COLO829 (cell line): Measurements from ENCODE around the gene POLR2J3.
"Not testable (repeated sequence)": the region's sequence is repeated elsewhere in the genome, so short reads cannot be mapped to it uniquely, and the experiment has no call there.

Source experiments
- DNase-seq: peaks from one replicate; pipeline ENCODE4 v3.0.0; 2012; ENCODE audit warnings: low spot score

The POLR2J3 gene

DNA sequence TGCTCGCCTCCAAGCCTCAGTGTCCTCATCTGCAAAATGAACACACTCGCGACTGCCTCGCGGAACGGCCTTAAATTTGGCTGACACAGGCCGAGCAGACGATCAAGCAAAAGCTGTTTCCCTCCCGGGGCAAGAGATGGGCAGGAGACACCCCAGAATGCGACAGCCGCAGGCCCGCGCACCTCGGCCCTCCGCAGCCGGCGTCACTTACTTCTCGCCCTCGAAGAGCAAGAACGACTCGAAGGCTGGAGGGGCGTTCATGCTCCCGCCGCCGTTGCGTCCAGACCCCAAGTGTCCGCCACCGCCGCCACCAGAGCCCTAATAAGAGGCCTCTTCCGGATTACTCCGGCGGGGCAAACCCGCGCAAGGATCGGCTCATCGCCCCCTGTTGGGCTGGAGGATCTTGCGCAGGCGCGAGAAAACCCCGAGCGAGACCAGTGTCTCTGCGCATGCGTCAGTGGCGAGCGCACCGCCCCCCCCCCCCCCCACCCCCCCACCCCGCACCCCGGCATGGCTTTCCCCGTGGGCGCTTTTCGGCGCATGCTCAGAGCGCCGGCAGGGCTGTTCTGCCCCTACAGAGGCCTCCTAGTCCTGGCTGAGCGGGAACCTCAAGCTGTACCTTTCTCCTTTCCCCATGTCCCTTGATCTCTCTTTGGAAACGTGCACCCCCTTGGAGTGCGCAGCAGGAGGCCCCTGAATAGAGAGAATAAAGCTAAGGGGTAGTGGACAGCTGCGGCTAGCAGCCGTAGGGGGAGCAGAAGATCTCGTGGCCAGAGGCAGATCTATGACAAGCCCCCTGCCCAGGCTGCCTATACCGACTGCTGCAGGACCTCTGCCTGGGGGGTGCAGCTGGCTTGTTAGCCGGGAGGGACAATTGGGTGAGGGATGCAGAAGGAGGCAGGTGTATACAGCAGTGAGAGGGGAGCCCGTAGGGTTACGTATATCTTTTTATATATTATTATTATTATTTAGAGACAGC, at the start of gene POLR2J3:
Gene POLR2J3 (minus strand): TSS at position 323 of the 979 bp plus-strand sequence. CDS start 62 bp downstream, at position 261.
- DNase-seq, result not testable (repeated sequence)

DNA sequence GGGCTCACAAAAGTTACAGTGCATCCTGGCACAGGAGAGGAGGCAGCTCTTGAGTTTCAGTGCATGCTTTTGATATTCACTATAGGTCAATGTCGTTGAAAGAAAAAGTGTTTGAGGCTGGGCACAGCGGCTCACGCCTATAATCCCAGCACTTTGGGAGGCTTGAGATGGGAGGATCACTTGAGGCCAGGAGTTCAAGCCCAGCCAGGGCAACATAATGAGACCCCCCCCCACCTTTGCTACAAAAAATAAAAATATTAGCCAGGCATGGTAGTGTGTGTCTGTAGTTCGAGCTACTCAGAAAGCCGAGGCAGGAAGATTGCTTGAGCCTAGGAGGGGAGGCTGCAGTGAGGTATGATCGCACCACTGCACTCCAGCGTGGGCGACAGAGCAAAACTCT, 45.7 kb upstream of the POLR2J3 start:
- not testable (repeated sequence) for DNase-seq

DNA sequence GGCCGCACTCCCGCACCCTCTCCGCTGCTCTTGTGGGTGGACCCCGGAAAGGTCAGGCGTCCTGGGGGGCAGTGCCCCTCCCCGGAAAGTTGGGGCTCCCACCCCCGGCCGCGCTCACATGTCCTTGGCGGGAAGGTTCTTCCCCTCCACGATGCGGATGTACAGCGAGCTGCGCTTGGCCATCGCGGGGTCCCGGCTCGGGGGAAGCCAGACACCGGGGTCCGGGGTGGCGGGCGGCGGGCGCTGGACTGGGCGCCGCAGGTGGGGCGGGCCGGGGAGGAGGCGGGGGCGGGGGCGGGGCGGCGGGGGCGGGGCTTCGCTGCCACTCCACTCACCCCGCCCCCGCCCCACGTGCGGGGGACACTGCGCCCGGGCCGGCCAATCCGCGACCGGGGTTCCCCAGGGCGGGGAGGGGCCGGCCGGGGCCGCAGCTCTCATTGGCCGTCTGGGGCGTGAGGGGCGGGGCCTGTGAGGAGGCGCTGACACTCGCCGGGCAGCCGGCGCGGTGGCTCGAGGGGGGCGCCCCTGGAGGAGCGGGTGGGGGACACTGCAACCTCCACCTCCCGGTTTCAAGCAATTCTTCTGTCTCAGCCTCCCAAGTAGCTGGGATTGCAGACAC, 44.2 kb upstream of the POLR2J3 start, which contains the start of gene RASA4:
Gene RASA4 (minus strand): TSS at position 250 of the 619 bp plus-strand sequence. CDS start 67 bp downstream, at position 183.
- not testable (repeated sequence) for DNase-seq

DNA sequence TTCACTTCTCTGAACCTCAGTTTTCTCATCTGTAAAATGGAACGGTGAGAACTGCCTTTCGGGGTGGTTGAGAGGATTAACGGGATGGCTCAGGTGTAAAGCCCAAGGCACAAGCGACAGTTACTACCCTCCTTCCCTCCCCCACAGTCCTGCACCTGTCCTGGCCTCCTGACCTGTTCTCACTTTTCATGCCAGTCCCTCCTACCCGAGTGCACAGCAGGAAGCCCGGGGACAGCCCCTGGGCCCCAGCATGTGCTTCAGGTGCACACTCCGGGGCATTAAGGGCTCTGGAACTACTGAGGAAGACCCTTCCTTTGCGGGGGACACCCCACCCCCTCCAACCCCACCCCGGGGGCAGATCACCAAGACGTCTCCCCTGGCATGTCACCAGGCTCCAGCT, 43.5 kb upstream of the POLR2J3 start:
- DNase-seq, result not testable (repeated sequence)

DNA sequence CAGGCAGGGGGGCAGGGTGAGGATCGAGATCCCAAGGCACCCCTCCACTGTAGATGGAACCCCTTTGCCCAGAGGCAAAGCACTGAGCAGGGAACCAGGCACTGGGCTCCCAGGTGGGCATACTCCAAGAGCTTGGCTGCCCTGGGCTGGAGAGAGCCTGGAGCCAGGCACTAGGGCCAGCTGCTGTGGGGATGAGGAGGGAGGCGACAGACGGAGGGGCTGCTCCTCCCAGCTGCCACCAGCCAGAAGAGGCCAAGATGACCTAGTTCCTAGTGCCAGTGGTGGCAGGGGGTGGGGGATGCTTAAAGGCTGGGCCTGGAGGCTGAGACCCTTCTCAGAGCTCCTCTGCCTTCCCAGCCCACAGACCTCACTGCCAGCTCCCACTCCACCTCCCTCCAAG, 42.5 kb upstream of the POLR2J3 start:
- DNase-seq, result not testable (repeated sequence)

DNA sequence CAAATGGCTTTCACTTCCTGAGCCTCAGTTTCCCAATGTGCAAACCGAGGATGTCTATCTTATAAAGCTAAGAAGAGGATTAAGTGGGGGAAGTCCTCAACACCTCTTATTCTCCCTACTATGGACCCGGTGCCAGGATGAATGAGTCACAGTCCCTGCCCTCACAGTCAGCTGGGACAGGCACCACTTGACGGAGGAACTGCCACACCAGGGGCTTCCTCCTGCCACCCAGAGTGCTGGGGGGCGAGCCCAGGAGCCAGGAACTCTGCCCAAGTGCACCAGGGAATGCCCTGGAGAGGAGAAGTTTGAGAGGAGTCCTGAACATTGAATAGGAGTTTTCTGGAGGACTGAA, 41.9 kb upstream of the POLR2J3 start:
- not testable (repeated sequence) for DNase-seq

DNA sequence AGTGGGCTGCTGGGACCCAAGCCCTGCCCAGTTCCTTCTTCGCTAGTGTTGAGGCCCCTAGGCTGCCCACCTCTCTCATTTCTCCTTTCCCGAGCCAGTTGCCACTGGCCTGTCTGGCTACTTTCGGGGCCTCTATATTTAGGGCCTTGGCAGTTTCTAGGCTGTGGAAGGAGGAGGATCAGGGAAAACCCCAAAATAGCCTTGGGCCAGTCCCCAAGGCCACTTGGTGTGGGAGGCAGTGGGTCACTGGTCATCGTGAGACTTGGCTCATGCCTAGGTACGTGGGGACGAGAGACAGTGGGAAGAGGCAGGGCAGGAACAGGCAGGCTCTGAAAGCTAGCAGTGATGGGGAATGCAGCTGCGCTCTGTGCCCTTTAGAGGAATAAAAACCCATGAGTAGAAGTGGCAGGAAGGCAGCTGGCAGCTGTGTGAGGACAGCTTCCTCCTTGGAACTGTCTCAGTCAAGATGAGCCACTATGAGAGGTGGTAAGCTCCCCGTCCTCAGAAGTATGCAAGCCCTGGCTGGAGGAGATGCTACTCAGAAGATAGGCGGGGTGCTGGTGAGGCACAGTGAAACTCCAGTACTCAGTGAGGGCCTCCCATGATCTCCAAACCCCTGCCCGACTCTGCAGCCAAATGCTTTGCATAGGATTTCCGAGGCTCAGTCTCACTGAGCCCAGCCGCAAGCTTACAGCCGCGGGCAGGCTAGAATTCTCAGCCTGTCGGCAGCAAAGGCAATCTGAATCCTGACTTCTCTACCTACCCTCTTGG, 41.4 kb upstream of the POLR2J3 start:
- DNase-seq, result not testable (repeated sequence)

DNA sequence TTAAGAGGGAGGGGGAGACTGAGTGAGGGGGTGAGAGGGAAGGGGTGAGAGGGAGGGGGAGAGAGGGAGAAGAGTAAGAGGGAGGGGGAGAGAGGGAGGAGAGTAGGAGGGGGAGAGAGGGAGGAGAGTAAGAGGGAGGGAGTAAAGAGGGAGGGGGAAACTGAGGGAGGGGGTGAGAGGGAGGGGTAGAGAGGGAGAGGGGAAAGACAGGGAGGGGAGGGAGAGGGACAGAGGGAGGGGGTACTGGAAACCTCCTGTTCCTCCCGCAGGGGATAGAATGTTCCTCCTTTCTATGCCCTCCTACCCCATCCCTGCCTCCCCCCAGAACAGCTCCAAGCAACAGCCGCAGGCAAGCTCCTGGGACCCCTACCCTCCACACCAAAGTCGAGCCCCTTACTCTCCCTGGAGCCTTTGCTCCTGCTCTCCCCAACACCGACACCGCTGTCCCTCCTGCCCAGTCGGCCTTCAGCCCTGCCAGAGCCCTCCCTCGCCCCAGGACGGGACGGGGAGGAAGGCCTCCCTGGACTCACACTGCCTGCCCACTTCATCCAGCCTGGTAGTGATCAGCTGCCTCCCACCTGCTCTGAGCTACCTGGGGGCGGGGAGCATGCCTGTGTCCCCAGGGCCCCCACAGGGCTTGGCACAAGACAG, 39.4 kb upstream of the POLR2J3 start:
- not testable (repeated sequence) for DNase-seq

DNA sequence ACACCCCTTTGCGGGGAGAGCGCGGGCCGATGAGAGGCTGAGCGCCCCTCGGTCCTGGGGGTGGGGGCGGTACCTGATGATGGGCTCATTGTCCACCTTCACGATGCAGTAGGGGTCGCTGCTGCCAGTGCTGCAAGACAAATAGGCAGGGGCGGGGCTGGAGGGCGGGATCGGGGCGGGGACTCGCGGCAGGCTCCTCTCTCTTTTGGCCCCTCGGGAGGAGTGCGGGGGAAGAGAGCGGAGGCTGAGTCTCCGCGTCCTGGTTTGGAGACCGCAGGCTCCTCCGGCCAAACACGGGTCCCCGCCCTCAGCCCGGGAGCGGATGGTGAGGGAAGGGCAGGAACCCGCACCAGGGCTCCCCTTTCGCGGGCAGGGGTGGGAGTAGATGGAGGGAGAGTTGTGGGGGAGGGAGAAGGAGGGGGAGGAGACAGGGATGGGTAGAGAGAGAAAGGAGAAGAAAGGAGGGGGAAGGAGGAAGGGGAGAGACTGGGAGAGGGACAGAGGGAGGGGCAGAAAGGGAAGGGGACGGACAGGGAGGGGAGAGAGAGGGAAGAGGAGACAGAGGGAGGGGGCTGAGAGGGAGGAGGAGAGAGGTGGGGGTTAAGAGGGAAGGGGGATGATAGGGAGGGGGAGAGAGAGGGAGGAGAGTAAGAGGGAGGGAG, 38.8 kb upstream of the POLR2J3 start:
- not testable (repeated sequence) for DNase-seq

DNA sequence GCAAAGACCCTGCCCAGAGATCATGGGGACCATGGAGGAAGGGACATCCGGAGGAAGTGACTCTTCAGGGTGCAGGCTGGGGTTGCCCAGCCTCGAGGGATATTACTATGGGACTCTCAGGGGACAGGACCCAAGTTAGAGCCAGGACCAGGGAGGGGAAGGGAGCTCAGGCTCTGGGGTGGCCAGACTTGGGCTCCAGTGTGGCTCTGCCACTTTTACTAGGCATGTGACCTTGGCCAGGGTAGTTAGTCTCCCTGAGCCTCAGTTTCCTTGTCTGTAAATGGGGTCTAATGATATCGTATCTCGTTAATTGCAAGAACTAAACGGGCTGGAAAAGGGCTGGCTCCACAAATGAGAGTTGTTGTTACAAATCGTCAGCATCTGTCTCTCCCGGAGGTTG, 38.1 kb upstream of the POLR2J3 start:
- not testable (repeated sequence) for DNase-seq

DNA sequence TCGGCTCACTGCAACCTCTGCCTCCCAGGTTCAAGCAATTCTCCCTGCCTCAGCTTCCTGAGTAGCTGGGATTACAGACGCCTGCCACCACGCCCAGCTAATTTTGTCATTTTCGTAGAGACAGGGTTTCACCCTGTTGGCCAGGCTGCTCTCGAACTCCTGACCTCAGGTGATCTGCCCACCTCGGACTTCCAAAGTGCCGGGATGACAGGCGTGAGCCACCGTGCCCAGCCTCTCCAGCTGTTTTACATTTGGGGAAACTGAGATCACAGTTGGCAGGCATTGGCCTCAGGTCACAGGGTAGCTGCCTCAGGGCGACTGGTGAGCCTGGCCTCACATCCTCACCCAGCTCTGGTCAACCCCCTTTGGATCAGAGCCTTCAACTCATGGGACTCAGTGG, 37.4 kb upstream of the POLR2J3 start:
- DNase-seq, result not testable (repeated sequence)

DNA sequence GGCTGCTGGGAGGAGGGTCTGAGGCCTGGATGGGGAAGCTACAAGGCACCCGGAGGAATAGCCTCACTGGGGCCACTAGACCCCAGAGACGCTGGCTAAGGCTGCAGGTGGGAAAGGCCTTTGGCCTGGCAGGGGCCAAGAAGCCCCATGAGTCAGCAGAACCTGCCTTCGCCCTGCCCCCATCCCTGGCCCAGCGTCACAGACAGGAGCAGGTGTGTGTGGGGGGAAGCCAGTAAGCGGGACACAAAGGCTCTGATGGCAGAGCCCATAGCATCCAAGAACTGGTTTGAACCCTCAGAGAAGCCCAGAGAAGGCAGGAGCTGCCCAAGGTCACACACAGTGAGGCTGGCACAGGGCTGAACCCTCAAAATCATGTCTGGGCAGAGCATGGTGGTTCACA, 34.5 kb upstream of the POLR2J3 start:
- not testable (repeated sequence) for DNase-seq

DNA sequence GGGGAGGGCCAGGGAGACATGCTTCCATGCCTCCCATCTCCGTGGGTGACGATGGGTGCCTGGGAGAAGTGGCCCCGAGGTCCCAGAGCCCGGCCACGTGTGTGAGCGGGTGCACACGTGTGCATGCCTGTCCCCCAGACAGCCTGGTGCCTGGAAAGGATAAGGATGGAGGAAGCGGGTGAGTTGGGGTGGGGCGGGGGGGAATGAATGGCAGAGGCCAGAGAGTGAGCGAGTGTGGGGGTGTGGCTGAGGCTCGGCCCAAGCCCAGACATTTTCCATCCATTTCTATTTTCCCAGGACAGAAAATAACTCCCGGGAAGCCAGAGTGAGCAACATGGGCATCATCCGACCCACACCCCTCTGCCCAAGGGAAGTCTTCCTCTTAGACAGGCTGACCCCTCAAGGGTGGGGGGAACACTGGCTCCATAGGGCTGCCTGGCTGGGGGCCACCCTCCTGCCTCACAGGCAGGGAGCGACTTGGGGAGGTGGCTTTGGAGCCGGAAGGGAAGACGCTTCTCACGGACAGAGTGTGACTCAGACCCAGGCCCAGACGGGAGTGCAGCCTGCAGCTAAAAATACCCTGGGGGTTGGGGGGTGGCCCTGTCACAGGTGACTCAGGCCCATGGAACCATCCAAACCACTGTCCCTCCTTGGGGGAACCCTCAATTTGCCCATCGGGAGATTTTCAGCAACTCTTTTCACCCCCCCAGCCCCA, 32.2 kb upstream of the POLR2J3 start:
- DNase-seq, result not testable (repeated sequence)

DNA sequence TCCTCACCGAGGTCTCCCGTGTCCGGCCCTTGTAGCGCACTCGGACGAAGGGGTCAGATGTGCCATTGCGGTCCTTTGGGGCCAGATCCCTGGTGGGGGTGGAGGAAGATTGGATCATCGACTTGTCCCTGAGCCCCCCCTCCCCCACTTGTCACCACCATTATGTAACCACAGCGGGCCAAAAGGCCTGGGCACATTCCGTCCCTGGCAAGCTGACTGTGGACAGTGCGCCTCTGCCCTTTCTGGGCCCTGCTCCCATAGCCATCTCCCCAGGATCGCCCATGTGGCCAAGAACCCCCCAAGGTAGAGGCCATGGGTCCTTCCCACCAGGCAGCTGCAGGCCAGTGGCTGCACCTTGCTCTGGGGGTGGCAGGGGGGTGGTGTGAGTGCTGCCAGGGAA, 29.9 kb upstream of the POLR2J3 start:
- not testable (repeated sequence) for DNase-seq

DNA sequence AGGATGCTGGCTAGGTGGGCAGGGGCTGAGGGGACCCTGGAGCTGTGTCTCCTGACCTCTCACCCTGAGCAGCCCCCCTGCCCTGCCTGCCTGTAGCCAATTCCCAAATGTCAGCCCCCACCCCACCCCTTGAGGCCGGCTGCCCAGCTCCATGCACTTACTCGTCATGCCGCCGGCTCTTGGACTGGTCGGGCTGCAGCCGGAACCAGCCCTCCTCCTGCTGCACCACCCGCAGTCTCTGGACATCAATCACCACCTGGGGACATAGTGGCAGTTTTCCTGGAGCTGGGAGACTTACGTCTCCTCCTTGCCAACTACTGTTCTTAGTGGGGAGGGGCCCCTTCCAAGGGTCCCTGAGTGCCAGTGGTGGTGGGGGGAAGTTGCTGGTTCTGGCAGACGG, 27.3 kb upstream of the POLR2J3 start:
- DNase-seq, result not testable (repeated sequence)

DNA sequence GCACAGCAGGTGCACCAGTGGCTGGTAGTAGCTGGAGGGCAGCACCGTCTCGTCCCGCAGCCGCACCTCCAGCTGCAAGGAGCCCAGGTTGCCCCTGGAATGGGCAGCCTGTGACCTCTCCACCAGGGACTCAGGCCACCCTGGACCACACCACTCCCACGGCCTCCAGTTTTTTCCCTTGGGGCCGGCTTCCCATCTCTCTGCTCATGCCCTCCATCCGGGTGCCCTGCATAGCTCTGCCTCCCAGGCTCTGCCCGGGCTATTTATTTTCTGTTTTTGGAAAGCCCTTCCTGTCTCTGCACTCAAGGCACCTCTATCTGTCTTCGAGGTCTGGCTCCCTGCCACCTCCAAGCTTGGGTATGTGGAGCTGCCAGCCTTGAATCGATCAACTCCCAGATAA, 23.7 kb upstream of the POLR2J3 start:
- DNase-seq, result not testable (repeated sequence)

DNA sequence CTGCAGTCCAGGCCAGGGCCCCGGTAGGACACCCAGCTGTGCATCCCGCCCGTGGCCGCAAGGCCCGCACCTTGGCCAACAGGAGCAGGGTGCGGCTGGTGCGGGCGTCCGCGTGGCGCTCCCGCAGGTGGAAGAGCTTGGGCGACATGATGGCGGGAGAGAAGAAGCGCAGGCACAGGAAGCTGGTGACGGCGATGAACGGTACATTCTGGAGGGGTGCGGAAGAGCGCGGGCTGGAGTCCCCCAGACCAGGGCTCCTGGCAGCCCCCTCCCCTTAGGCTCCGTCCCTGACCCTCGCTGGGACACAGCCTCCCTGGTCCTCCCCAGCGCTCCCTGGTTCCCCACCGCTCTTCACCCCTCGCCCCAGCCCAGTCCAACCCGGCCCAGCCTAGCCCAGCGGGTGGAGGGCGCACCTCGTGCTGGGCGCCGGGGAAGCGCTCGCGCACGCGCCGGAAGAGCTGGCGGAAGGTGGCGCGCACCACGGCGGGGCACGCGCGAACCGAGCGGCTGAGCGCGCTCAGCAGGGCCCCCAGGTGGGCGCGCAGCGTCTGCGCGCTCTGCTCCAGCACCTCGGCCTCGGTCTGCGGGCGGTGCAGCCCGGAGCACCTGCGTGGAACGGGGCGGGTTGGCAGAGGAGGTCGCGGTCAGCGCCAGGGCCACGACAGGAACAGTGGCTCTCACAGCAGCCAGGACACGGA, 21.4 kb upstream of the POLR2J3 start:
- DNase-seq, result not testable (repeated sequence)

DNA sequence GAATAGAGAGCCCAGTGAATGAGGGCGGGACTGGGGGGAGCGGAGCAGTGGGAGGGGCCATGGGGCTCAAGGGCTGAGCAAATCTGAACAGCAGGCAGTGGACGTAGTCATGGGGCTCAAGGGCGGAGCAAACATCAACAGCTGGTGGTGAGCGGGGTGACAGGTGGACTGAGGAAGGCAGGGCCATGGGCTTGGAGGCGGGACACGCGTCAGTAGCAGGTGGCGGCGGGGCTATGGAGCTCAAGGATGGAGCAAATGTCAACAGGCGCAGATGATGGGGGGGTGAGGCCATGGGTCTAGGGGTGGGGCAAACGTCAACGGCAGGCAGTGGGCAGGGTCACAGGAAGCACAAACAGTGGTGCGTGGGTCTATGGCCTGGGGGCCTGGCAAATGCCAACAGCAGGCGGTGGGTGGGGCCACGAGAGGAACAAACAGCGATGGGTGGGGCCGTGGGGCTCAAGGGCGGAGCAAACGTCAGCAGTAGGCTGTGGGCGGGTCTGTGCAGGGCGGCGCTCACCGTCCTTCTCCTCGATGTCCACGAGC, 20.2 kb upstream of the POLR2J3 start:
- not testable (repeated sequence) for DNase-seq

DNA sequence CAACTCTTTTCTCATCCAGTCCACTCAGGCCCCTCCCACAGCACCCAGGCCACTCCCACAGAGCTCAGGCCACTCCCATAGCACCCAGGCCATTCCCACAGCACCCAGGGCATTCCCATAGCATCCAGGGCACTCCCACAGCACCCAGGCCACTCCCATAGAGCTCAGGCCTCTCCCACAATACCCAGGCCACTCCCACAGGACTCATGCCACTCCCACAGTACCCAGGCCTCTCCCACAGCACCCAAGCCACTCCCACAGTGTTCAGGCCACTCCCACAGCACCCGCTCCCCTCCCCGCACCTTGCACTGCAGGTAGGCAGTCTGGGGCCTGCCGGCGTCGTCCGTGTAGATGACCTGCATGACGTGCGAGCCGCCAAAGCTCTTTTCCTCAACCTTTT, 17.5 kb upstream of the POLR2J3 start:
- not testable (repeated sequence) for DNase-seq
